OCI-M1 (cell line): ENCODE measurements around the gene RPS6KA2.

ENCODE experiments used
- DNase-seq: peaks from one replicate; lab custom pipeline; 2025; lab: John Stamatoyannopoulos, UW

The RPS6KA2 gene

DNA sequence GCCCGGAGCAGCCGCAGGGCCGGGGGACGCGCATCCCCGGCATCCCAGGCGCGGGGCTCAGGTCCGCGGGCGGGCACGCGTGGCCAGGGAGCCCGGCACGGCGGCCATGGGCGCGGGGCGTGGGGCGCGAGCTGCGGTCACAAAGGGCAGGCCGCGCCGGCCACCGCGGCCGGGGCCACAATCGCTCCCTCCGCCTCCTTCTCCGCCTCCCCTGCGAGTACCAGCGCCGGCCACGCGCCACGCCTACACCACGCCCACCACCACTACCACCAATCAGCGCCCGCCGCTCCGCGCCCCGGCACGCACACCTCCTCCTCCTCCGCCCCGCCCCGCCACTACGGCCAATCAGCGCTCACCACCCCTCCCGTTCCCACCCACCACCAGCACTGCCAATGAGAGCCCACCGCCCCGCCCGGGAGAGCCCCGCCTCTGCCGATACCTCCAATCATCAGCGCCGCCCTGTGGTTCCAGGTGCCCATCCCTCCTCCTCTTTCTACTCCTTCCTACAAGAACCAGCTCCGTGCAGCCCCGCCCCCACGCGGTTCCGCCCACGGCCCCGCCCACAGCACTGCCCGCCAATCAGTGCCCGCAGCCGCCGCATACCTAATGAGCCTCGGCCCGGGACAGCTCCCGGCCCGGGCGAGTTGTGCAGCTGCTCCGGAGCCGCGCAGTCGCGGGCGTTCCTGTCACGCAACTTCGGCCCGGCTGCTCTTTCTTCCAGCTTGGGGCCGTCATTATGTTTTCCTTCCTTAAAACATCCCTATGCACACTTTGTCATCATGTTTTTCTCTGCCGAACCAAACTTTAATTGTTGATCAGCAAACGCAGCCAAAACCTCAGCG is at the start of gene RPS6KA2:
TSS of gene RPS6KA2 (minus strand) at position 219 of the 842 bp plus-strand sequence. CDS start 232 bp downstream, outside the sequence.
- DNase-seq = peak; percentile 88

DNA sequence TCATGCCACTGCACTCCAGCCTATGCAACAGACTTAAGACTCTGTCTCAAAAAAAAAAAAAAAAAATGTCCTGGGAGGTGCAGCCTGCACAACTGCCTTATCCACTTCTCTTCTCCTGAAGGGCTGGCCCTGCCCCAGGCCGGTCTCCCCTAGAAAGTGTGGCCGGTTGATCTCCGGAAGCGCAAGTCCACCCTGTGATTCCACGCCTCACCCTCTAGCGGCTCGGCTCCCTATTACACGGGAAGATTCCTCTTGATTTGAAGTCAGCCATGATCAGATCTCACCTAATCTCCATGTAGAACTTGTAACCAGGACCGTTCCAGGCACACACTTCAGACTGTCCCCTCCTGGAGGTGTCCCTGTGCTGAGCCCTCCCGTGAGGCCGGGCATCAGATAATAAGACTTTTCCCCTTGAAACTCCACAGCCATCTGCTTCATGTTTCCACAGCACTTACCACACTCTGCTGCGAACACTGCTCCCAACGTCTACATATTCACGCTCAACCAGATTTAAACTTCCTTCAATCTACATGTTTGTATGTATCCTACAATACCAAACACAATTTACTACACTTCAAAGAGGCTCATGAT is 49.3 kb upstream of the RPS6KA2 start:
- DNase-seq = no peak

DNA sequence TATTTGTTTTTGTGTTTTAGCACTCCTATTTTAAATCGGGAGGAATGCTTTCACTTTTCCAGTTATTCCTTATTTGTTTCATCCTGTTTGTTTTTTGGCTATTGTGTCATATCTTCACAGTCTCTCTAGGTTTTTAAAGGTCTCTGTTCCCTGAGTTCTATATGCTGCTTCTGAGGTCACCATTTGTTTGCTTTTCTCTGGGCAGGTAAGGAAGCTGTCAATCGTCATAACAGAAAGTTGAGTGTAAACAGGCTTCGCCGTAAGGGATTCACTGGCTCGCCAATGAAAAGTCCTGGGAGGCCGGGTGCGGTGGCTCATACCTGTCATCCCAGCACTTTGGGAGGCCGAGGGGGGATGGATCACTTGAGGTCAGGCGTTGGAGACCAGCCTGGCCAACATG is 48.7 kb upstream of the RPS6KA2 start:
- no peak for DNase-seq

DNA sequence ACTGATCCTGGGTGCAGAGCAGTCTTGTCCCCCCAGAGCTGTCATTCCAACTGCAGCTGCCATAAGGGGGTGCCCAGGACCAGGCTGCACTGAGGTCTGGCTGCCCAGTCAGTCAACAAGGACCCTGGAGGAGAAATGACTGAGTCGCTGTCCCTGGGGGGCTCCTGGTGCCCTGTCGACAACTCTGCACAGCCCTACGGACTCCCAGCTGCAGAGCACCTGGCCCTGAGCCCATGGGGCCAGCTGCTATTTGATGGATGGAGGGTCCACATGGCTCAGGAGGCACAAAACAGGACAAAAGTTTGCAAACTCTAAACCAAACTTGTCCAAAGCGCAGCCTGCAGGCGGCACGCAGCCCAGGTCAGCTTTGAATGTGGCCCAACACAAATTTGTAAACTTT is 46.3 kb upstream of the RPS6KA2 start:
- no peak for DNase-seq

DNA sequence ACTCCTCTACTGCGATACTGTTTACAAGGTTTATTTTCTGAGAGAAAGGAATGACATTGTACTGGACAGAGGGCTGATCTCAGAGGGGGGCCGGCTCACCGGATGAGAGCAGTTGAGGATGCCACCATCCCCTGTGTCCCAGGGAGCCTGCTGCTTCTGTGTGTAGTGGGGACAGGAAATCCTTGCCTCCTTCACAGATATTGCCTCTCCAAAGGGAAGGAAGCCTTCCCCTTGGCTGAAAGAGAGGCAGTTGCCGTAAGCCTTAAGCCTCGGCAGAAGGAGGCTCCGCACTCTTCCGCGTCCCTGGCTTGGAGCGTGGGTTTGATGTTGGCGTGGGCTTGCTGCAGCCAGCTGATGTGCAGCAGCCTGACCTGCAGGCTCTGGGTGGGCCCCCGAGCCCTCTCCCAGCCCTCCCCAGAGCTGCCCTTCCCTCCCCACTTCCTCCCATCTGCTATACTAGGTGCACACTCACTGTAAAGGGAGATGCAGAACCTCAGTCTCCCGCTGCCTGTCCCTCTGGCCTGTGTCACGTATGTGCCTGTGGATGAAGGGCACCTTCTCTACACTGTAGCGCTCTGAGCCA is 45.7 kb upstream of the RPS6KA2 start:
- DNase-seq = no peak

DNA sequence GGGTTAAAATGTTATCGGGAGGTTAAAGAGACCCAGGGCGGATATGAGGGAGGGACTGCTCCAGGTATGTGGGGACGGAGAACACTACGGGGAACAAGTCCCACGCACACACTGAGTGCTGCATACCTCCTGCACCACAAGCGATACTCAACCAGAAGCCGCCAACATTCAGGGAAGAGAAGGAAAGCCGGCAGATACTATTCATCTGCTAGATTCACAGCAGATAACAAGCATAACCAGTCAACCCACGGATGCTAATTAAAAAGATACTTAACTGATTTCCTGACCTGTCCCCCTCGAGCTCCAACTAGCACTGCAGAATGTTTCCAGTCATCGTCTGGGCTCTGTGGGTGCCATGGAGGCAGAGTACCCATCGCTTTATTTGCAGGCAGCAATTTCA is 45.1 kb upstream of the RPS6KA2 start:
- DNase-seq = no peak

DNA sequence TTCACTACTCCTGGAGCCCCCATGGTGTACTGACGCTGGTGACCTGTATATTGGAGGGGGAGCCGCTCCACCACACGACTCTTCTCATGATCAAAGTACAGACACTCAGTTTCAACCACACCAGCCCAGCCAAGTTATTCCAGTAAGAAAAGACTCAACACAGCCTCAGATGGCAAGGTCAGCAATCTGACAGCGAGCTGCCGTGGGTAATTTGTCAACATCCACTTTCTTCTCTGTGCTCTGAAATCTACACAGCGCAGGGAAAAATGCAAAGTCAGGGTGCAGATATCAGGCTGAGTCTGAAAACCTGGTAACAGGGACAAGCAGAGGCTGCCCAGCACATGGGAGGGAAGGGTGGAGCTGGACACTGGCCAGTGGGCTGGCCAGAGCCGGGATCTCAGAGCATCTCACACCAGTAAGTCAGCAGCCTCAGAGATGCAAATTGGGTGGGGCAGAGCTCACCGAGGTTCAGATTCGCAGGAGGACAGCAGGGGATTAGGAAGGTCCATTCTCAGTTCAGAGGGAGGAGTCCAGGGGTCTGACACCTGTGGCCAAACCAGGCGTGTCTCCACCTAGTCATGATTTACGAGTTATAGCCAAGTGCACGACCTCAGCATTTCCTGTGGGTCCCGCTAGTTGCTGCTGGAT is 44.5 kb upstream of the RPS6KA2 start:
- DNase-seq = no peak

DNA sequence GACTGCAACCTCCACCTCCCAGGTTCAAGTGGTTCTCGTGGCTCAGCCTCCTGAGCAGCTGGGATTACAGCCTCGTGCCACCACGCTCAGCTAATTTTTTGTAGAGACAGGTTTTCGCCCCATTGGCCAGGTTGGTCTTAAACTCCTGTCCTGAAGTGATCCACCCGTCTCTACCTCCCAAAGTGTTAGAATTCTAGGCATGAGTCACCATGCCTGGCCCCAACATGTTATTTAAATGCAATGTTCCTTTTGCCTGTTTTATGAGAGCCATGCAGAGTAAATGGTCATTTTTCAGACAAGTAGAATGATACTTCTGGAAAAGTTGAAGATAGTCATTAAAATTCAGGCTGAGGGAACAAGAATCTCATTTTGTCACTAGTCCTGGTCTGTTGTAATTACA is 43.8 kb upstream of the RPS6KA2 start:
- no peak for DNase-seq

DNA sequence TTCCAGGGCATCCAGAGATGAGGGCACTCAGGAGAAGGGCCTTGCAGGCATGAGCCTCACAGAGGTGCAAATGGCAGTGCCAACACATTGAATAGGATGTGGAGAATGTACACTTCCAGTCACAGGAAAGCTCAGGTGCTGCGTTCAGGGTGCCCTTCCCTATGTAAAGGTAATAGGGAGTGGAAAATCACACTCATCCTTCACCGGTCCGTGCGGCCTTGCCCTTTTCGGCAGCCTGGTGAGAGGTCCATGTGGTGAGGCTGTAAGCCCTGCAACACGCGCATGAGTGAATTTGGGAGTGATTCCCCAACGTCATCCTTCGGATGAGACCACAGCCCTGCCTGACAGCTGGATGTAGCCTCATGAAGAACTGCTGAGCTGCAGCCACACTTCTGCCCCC is 43.0 kb upstream of the RPS6KA2 start:
- DNase-seq = no peak

DNA sequence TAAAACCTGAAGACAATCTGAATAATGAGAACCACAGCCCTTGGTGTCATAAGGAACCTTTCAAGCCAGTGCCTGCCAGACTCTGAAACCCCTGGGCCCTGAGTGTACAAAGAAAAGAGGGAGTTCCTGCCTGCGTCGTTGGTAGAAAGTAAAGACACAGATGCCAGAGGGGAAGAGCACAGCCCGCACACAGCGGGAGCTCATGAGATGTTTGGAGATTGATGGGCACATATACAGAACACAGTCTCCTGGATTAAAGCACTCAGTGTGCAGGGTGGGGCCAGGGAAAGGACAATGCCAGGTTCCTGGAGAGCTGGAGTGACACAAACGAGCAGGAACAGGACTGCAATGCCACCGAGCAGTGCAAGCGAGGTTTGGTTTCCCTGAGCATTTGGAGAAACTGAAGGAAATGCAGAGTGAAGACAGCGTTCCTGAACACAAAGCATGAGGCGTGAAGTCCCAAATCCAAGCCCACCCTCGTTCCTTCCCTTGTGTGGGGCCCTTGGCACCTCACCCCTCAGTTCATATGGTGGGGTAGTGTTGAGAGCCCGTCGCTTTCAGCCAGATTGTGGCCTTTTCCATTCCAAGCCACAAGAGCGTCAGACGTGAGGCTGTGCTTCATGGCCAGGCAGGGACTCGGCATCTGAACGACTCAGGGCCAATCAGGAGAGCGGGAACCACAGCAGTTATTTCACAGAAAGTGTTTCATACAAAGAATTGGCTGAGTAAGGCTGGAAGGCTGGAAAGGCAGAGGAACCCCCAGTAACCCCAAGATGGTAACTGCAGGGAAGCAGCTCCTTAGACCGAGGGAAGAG is 41.0 kb upstream of the RPS6KA2 start:
- DNase-seq = no peak

DNA sequence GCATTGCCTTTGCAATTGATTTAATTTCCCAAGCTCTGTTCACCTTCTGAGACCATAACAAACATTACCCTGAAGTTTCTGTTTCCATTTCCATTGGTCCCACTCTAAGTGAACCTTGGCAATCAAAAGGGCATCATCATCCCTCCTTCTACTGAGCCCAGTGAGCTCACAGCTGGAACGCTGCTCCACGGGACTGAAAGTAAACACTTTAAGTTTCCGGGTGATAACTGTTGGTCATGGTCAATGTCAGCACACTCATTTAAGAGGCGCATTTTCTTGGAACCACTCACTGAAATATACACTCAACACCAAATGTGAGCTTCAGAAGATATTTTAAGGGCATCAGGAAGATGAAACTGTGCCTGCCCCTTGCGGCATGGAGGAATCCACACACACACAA is 37.1 kb upstream of the RPS6KA2 start:
- no peak for DNase-seq

DNA sequence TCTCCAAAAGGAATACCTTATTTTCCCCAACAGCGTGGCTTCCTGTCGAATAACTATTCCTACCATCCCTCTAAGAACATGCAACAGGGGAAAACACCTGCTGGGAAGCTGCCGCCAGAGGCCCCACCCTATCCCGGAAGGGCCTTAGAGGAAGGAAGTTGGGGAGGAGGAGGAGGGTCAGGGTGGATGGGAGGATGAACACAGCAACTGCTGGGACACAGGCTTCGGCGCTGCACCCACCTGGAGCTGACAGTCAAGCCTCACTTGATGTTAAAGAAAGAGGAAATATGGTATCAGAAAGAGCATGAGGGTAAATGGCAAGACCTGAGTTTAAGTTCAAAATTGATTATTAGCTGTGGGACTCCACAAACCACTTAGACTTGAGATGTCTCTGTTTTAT is 36.5 kb upstream of the RPS6KA2 start:
- DNase-seq = no peak

DNA sequence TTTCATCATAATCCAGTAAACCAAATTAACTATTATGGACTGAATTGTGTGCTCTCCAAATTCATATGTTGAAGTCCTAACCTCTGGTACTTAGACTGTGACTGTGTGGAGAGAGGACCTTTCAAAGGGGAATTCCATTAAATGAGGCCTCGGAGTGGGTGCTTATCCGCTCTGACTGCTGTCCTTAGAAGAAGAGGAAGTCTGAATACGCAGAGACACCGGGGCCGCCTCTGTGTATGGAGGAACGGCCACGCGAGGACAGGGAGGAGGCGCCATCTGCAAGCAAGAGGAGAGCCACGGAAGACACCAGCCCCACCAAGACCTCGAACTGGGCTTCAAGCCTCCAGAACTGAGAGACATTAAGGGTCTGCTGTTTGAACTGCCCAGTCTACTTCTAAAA is 35.6 kb upstream of the RPS6KA2 start:
- DNase-seq = no peak

DNA sequence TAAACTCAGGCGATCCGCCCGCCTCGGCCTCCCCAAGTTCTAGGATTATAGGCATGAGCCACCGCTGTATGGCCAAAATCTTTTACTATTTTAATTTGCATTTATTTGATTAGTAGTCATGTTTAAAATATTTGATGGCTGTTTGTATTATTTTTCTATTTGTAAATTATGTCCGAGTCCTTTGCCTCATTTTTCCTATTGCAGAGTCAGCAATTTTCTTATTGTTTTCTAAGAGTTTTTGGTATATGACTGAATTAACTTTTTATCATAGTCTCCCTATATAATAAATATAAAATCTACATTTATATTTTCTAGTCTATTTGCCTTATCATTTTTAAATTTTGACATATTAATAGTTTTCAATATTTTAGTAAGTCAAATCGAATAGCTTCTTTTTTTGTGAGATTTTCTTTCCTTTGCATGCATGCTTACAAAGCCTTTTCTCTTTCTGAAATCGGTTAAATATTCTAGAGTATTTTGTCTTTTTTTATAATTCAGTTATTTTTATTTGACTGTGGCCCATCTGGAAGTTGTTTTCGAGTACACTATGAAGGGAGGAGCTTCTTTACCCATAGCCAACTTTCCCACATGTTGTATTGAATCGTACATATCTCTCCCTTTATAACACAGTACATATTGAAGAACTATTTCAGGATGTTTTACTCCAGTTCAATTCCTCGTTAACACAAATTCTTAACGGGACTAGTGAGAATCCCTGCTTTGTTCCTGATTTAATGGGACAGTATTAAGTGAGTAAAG is 34.5 kb upstream of the RPS6KA2 start:
- DNase-seq = no peak

DNA sequence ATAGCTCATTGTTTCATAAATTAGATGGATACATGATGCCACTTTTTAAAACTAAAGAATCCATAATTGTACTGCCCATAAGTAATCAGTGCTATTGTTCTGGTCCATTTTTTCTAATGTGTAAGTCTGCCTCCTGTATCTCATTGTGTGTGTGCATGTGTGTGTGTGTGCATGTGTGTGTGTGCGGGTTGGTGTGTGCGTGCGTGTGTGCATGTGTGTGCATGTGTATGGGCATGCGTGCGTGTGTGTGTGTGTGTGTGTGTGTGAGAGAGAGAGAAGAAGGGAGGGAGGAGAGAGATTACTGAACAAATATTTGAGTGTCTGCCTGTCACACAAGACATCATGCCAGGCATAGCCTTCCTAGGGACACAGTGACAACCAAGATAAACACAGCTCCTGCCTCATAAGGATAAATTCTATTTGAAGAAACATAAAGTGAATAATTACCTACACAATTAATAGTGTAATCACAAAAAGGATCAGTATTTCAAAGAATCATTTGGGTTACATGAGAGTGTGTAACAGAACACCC is 33.2 kb upstream of the RPS6KA2 start:
- no peak for DNase-seq

DNA sequence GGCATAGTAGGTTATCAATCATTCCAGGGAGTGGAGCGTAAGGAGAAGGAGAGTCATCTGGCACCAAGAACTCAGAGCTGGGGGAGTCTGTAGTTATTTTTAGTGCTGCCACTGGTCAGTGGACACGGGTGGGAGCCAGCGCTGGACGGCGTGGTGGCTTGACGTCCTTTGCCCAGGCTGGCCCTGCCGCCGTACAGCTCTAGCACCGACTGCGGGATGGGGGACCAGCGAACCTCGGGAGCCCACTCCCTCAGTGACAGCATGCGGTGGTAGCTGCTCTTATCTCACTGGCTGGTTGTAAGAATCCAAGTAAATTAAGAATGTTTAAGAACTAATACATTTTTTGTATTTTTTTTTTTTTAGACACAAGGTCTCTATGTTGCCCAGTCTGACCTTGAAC is 32.5 kb upstream of the RPS6KA2 start:
- DNase-seq = no peak

DNA sequence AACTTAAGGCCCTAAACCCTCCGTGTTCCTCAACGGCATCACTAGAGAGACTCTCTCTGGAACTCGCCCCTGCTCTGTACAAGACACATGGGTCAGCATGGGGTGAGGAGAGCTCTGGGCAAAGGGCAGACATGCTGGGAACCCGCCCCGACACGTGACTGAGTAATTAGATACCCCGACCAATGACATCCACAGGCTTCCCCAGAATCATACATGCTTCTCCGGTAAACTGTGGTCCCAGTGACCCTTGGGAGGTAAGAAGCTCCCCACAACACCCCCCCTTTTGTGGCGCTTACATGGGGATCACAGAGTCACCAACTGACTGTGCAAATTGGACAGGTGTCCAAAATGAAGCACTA is 31.7 kb upstream of the RPS6KA2 start:
- DNase-seq = no peak

DNA sequence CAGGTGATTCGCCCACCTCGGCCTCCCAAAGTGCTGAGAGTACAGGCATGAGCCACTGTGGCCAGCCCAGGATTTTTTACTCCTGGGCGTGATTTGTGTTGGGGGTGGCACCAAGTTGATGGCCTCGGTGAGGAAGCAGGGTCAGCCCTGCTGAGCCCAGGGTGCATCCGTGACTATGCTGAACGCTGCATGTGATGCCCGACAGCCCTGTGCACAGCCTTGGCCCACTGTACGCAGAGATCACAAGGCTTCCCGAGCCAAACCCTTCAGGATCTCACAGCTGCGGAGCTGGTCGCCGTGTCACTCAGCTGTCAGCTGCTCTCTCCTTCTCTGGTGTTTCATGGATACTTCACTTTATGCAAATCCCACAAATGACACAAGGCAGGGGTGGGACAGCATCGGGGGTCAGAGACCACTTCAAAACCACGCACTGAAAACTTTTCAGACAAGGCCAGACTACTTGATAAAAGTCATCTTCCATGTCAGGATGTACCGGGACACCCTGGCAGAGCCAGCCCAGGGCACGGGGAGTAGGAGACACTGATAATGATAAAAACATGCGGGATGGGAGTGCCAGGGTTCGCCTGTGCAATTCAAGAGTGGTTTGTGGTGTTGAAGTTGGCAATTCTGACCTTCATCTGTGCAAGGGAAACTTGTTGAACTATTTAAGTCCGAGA is 31.2 kb upstream of the RPS6KA2 start:
- no peak for DNase-seq

DNA sequence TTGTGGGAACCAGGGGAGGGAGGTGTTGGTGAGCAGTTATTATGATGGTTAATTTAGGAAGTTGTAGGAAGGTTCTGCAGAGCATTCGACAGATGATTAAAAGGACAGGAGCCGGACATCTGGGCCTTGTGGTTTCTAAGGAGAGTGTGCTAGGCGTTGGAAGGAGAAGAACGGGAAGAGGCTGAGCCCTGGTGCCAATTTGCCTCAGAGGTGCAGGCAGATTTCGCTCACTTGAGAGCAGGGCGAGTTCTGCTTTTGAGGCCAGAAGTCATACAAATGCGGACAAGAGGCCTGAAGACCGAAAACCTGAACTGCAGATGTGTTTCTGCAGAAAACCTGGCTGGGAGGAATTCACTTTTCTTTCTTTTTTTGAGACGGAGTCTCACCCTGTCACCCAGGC is 30.5 kb upstream of the RPS6KA2 start:
- no peak for DNase-seq
